ENCODE measurements around the gene CCDC12. TPM values are rescaled to one million over a fixed set of nuclear protein-coding genes. Genes with fewer than 3 reads are reported as not detected.

CCDC12 gene
- total RNA-seq, 1 donor from 2014 or later = 33.0 TPM

- DNase-seq (ENCODE audit: low read depth) = no peak
- Histone ChIP-seq H3K4me3 (ENCODE audit: low read depth, low read length) (no peak overlapping the region), H3K36me3 (ENCODE audit: control insufficient read depth, insufficient read depth, low read length) (no peaks in the 10 kb centered on the region), H3K27me3 (ENCODE audit: control insufficient read depth, insufficient read depth, low read length) (no peaks in the 10 kb centered on the region)
- TF ChIP-seq CTCF (IDR thresholded peaks at IDR 0.05; ENCODE audit: insufficient read depth, low read length, poor library complexity, severe bottlenecking) = no peak
These were observed 5.5 kb upstream of the CCDC12 start for GRCh38 chr3:46981932-46982471.

DNA sequence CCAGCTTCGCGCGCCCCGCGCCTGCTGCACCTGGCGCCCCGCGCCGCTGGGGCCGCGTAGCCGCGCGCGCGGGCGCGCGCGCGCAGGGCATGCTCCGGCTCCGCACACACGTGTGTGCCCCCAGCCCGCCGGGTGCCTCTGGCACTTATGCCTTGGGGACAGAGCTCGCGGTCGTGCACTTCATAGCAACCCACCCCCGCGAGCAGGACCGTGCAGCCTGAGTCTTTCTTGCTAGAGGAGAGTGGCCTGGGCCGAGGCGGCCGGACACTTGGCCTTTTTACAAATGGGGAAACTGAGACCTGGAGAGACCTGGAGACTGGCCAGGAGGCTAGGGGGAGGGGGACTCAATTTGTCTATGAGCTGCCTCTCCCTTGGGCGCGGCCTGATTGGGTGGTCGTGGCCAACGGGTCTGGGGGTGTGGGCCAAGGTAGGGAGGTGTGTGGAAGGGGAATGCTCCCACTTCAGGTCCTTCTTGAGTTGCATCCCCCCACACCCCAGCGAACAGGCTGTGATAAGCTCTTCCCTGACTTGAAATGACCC, 3.5 kb upstream of the CCDC12 start:
- Histone ChIP-seq H3K4me3 (ENCODE audit: low read depth, low read length) (peak overlapping the region; percentile 58), H3K27me3 (ENCODE audit: control insufficient read depth, insufficient read depth, low read length) (no peaks in the 10 kb centered on the region), H3K36me3 (ENCODE audit: control insufficient read depth, insufficient read depth, low read length) (no peaks in the 10 kb centered on the region)
- no peak for DNase-seq (ENCODE audit: low read depth)
- TF ChIP-seq CTCF (IDR thresholded peaks at IDR 0.05; ENCODE audit: insufficient read depth, low read length, poor library complexity, severe bottlenecking) = no peak

DNA sequence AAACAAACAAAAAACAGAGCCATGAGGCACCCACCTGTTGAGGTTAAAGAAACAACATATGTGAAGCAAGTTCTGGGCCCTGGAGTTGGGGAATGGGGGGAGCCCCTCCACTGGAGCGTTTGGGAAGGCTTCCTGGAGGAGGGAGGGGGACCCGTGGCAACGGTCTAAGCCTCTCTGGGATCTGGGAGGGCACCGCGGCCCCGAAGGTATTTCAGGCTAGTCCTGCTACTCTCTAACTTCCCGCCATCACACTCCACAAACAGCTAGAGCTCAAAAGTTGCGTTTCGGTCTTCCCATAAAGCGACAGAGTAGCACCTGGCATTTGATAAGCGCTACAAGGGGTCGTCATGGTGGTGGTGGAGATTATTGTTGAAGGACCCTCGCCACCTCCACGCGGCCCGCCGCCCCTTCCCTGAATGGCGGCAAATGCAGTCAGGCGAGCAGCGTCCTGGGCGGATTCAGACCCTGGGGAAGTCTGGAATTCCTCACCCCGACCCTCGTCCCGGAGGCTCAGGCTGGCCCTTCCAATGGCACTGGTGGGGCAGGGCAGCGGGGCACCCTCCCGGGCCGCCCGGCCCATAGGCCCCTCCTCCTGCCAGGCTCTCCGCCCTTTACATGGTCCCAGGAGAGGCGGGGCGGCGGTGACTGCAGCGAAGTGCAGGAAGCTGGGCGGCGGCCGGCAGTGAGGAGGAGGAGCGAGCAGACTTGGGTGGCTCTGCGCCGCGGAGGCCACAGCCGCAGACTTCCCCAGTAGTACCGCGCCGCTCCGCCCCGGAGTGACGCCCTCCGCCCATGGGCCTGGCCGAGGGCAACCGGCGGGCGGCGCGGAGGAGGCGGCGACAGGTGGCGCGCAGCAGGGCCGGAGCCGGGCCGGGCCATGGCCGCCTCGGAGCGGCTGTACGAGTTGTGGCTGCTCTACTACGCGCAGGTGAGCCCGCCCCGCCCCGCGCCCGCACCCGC, 2.7 kb upstream of the CCDC12 start, which contains the start of gene NBEAL2:
Gene NBEAL2, plus strand, starts transcription at position 682 of the 960 bp plus-strand sequence. Its CDS starts 196 bp downstream, at position 878.
- TF ChIP-seq CTCF (IDR thresholded peaks at IDR 0.05; ENCODE audit: insufficient read depth, low read length, poor library complexity, severe bottlenecking) = no peak
- H3K36me3 ChIP-seq (ENCODE audit: control insufficient read depth, insufficient read depth, low read length) = no peaks in the 10 kb centered on the region
- no peaks in the 10 kb centered on the region for H3K27me3 ChIP-seq (ENCODE audit: control insufficient read depth, insufficient read depth, low read length)
- peak within 1 kb of the TSS; percentile 58 for H3K4me3 ChIP-seq (ENCODE audit: low read depth, low read length)
- peak; percentile 69 for DNase-seq (ENCODE audit: low read depth)

DNA sequence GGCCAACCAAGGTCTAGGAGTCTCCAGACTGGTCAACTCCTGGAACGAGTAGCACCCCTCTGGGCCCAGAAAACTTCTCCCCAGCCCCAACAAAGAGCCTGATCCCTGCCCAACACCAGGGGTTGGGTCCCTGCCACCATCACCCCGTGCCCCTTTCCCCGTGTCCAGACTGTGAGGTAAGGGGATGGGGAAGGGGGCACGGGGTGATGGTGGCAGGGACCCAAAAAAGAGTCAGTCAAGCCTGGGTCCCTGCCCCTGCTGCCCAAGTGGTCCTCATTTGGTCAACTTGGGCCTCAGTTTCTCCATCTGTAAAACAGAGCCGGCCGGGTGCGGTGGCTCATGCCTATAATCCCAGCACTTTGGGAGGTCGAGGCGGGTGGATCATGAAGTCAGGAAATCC, 1.8 kb upstream of the CCDC12 start:
- no peaks in the 10 kb centered on the region for H3K27me3 ChIP-seq (ENCODE audit: control insufficient read depth, insufficient read depth, low read length)
- H3K36me3 ChIP-seq (ENCODE audit: control insufficient read depth, insufficient read depth, low read length) = no peaks in the 10 kb centered on the region
- no peak for DNase-seq (ENCODE audit: low read depth)
- no peak overlapping the region for H3K4me3 ChIP-seq (ENCODE audit: low read depth, low read length)
- TF ChIP-seq CTCF (IDR thresholded peaks at IDR 0.05; ENCODE audit: insufficient read depth, low read length, poor library complexity, severe bottlenecking) = no peak

GRCh38 chr3:46977811-46978195, 1.3 kb upstream of the CCDC12 start:
- no peaks in the 10 kb centered on the region for H3K27me3 ChIP-seq (ENCODE audit: control insufficient read depth, insufficient read depth, low read length)
- no peak for TF ChIP-seq CTCF (IDR thresholded peaks at IDR 0.05; ENCODE audit: insufficient read depth, low read length, poor library complexity, severe bottlenecking)

More at GRCh38 chr3:46977811-46978195, 1.3 kb upstream of the CCDC12 start:
- no peak for DNase-seq (ENCODE audit: low read depth)
- Histone ChIP-seq H3K36me3 (ENCODE audit: control insufficient read depth, insufficient read depth, low read length) (no peaks in the 10 kb centered on the region), H3K4me3 (ENCODE audit: low read depth, low read length) (no peak overlapping the region)

Data from kidney epithelial cell (primary cell).